ENCODE results near the gene TACO1. TPM values are rescaled to one million over a fixed set of nuclear protein-coding genes. Genes with fewer than 3 reads are reported as not detected.

Gene TACO1
- total and polyA plus RNA-seq, 2 of the 8 experiments (the other 6 are each of a cell fraction or from before 2014, with no cell fraction given) = 19.1 to 23.6 TPM

GRCh38 chr17:63592797-63593196, 7.9 kb upstream of the TACO1 start (continued):
- TF ChIP-seq CTCF (IDR thresholded peaks at IDR 0.05; ENCODE audit: control extremely low read depth in 1 of 3, insufficient read depth in 1 of 3, low read depth in 1 of 3, low read length in 3 of 3) (no peak), RXRA (IDR thresholded peaks at IDR 0.05; ENCODE audit: insufficient read depth, low read depth, low read length) (no peak), RFX5 (IDR thresholded peaks at IDR 0.05; ENCODE audit: borderline replicate concordance, low read depth, low read length) (no peak), ATF3 (IDR thresholded peaks at IDR 0.05; ENCODE audit: insufficient read depth, low read depth, low read length) (no peak), RAD21 (IDR thresholded peaks at IDR 0.05 in 1 of 2, conservative IDR thresholded peaks at IDR 0.05 in 1 of 2; ENCODE audit: low read depth in 2 of 2, low read length in 2 of 2) (no peak), SP2 (IDR thresholded peaks at IDR 0.05; ENCODE audit: low read length) (no peak), YY1 (IDR thresholded peaks at IDR 0.05; ENCODE audit: low read depth, low read length) (no peak), JUN (IDR thresholded peaks at IDR 0.05; ENCODE audit: low read depth, low read length) (no peak), CBX8 (IDR thresholded peaks at IDR 0.05; ENCODE audit: borderline replicate concordance, low read depth, low read length) (no peak)
